A673 (cell line): Measurements from ENCODE around the gene PCCA. TPM values are rescaled to one million over a fixed set of nuclear protein-coding genes. Genes with fewer than 3 reads are reported as not detected.

Experiments
- BruUV-seq: library from RNA; stranded (reverse); fragments of 400-500 nt; replicated peaks from 2 replicates; lab custom pipeline; 2021; lab: Mats Ljungman, UMichigan
- CTCF ChIA-PET: fragments of 300-600 bp; sonication (Branson Sonifier 250); formaldehyde crosslinking; loops from one replicate; lab custom pipeline; 2022; ENCODE audit warnings: antibody characterized with exemption; lab: Charles Lee
- POLR2A ChIA-PET: fragments of 300-600 bp; sonication (Branson Sonifier 250); formaldehyde crosslinking; loops from one replicate; lab custom pipeline; 2022; ENCODE audit warnings: antibody characterized with exemption; ENCODE audit not compliant: low non-redundant PET; lab: Charles Lee
- DNase-seq: peaks from one replicate; pipeline ENCODE4 v3.0.0-alpha.2; 2015; ENCODE audit warnings: low spot score
- H3K27ac ChIP-seq: fragments of 200-600 bp; sonication (generic); 2 replicates; pipeline ENCODE4 v1.5.1; 2016; ENCODE audit warnings: mixed run types, low read depth, mild to moderate bottlenecking, mixed read lengths, antibody characterized with exemption, low read length; ENCODE audit not compliant: poor library complexity, severe bottlenecking
- H3K27me3 ChIP-seq: fragments of 200-600 bp; sonication (generic); replicated peaks from 2 replicates; pipeline ENCODE4 v1.6.1; 2017; ENCODE audit warnings: mixed run types, low read depth, mild to moderate bottlenecking, mixed read lengths, antibody characterized with exemption, low read length; ENCODE audit not compliant: insufficient read depth, poor library complexity
- H3K36me3 ChIP-seq: fragments of 200-600 bp; sonication (generic); 2 replicates; pipeline ENCODE4 v1.6.1; 2016; ENCODE audit warnings: mixed run types, mild to moderate bottlenecking, mixed read lengths, antibody characterized with exemption, low read length; ENCODE audit not compliant: insufficient read depth, poor library complexity, severe bottlenecking
- H3K4me1 ChIP-seq: fragments of 200-600 bp; sonication (generic); 2 replicates; pipeline ENCODE4 v1.6.1; 2017; ENCODE audit warnings: mixed run types, mild to moderate bottlenecking, mixed read lengths, antibody characterized with exemption, low read length; ENCODE audit not compliant: insufficient read depth, poor library complexity, severe bottlenecking
- H3K4me3 ChIP-seq: fragments of 200-600 bp; sonication (generic); 2 replicates; pipeline ENCODE4 v1.5.1; 2016; ENCODE audit warnings: low read depth, mixed run types, mild to moderate bottlenecking, mixed read lengths, low read length; ENCODE audit not compliant: poor library complexity, severe bottlenecking
- H3K9me3 ChIP-seq: fragments of 200-600 bp; sonication (generic); 2 replicates; pipeline ENCODE4 v1.6.1; 2016; ENCODE audit warnings: mixed run types, low read depth, mild to moderate bottlenecking, mixed read lengths, antibody characterized with exemption, low read length; ENCODE audit not compliant: poor library complexity, severe bottlenecking
- CTCF ChIP-seq: fragments of 300-800, 200-600 bp; sonication (generic); conservative IDR thresholded peaks from 2 replicates; pipeline ENCODE4 v1.5.1; 2017; ENCODE audit warnings: low read depth, mild to moderate bottlenecking, antibody characterized with exemption, low read length, moderate library complexity, mixed read lengths
- EZH2 ChIP-seq: fragments of 200-600 bp; sonication (generic); IDR thresholded peaks from 2 replicates; pipeline ENCODE4 v1.6.1; 2017; ENCODE audit warnings: borderline replicate concordance, low read depth, mild to moderate bottlenecking, mixed read lengths, antibody characterized with exemption, low read length; ENCODE audit not compliant: poor library complexity, severe bottlenecking
- intact Hi-C: fragments of 100-400 bp; cut with micrococcal nuclease; formaldehyde crosslinking; loops from one replicate; pipeline ENCODE4 v1.10.0; 2022; ENCODE audit not compliant: unreplicated experiment
- total RNA-seq: library from RNA; stranded (reverse); gene quantifications from 2 replicates; pipeline ENCODE4 v1.2.3, GENCODE V29; 2021

PCCA gene
- total RNA-seq, 1 experiment from 2014 or later: 93.0 TPM

GRCh38 chr13:100063906-100064305, 25.0 kb upstream of the PCCA start:
- H3K4me3 ChIP-seq: no peak overlapping the region
- no peaks in the 10 kb centered on the region for H3K27me3 ChIP-seq
- H3K9me3 ChIP-seq: no peaks in the 10 kb centered on the region
- H3K4me1 ChIP-seq: no peaks in the 10 kb centered on the region
- H3K27ac ChIP-seq: no peak overlapping the region
- no peaks in the 10 kb centered on the region for H3K36me3 ChIP-seq
- ChIA-PET POLR2A (no interaction called here), CTCF (no interaction called here)
- intact Hi-C loops: no loop called here
- TF ChIP-seq EZH2 (no peak), CTCF (no peak)
- DNase-seq: no peak
- no TSS peak for BruUV-seq

GRCh38 chr13:100068133-100068931, 20.6 kb upstream of the PCCA start:
- H3K27ac ChIP-seq: no peak overlapping the region
- no peak overlapping the region for H3K4me3 ChIP-seq
- H3K4me1 ChIP-seq: no peaks in the 10 kb centered on the region
- no peaks in the 10 kb centered on the region for H3K36me3 ChIP-seq
- no peak for DNase-seq
- H3K27me3 ChIP-seq: no peaks in the 10 kb centered on the region
- POLR2A ChIA-PET: no interaction called here
- no TSS peak for BruUV-seq
- intact Hi-C loops: no loop called here
- H3K9me3 ChIP-seq: no peaks in the 10 kb centered on the region
- CTCF ChIA-PET: no interaction called here
- no peak for TF ChIP-seq CTCF
- TF ChIP-seq EZH2: no peak

- no TSS peak for BruUV-seq
- no peak overlapping the region for H3K27ac ChIP-seq
- CTCF ChIA-PET: no interaction called here
- H3K36me3 ChIP-seq: no peaks in the 10 kb centered on the region
- intact Hi-C loops: no loop called here
- H3K4me3 ChIP-seq: no peak overlapping the region
- DNase-seq: no peak
- no peaks in the 10 kb centered on the region for H3K27me3 ChIP-seq
- H3K4me1 ChIP-seq: no peaks in the 10 kb centered on the region
- TF ChIP-seq CTCF (no peak), EZH2 (no peak)
- no peaks in the 10 kb centered on the region for H3K9me3 ChIP-seq
- POLR2A ChIA-PET: interaction anchor here (0.6 kb wide), 1 partner anchor 26 kb away, joined by 10 read pairs; no protein-coding TSS in a partner anchor
Observed at GRCh38 chr13:100069278-100069677, 19.6 kb upstream of the PCCA start.
